Endodermal cell (in vitro differentiated cells): Measurements from ENCODE around the gene SDC1. TPM values are rescaled to one million over a fixed set of nuclear protein-coding genes. Genes with fewer than 3 reads are reported as not detected.

Source experiments
- DNase-seq: peaks from one replicate; pipeline ENCODE4 v3.0.0-alpha.2; 2017
- H3K27ac ChIP-seq: 2 replicates; pipeline ENCODE4 v1.5.1; 2013; ENCODE audit warnings: mild to moderate bottlenecking, low read depth, low read length, moderate library complexity
- H3K27me3 ChIP-seq: 2 replicates; pipeline ENCODE4 v1.6.1; 2013; ENCODE audit warnings: mild to moderate bottlenecking, low read length, moderate library complexity; ENCODE audit not compliant: insufficient read depth, control insufficient read depth, poor library complexity, severe bottlenecking
- H3K36me3 ChIP-seq: 2 replicates; pipeline ENCODE4 v1.7.0; 2013; ENCODE audit warnings: mild to moderate bottlenecking, low read length, moderate library complexity; ENCODE audit not compliant: control insufficient read depth, insufficient read depth
- H3K4me1 ChIP-seq: one replicate; pipeline ENCODE4 v1.7.0; 2013; ENCODE audit warnings: low read length; ENCODE audit not compliant: control insufficient read depth, insufficient read depth
- H3K4me3 ChIP-seq: 2 replicates; pipeline ENCODE4 v1.5.1; 2013; ENCODE audit warnings: mild to moderate bottlenecking, low read length, moderate library complexity
- H3K9ac ChIP-seq: 2 replicates; pipeline ENCODE4 v1.6.1; 2013; ENCODE audit warnings: mild to moderate bottlenecking, low read length, moderate library complexity; ENCODE audit not compliant: poor library complexity, severe bottlenecking; ENCODE audit errors: extremely low read depth
- H3K9me3 ChIP-seq: 2 replicates; pipeline ENCODE4 v1.6.1; 2013; ENCODE audit warnings: mild to moderate bottlenecking, low read length, moderate library complexity; ENCODE audit not compliant: control insufficient read depth
- H3K27ac Mint-ChIP-seq: 2 replicates; pipeline ENCODE4 v1.8.0; 2020; ENCODE audit warnings: mixed read lengths
- H3K27me3 Mint-ChIP-seq: 2 replicates; pipeline ENCODE4 v1.8.0; 2021; ENCODE audit warnings: mild to moderate bottlenecking, mixed read lengths; ENCODE audit not compliant: insufficient read depth
- H3K36me3 Mint-ChIP-seq: 2 replicates; pipeline ENCODE4 v1.8.0; 2020; ENCODE audit warnings: low read depth, mixed read lengths
- H3K4me1 Mint-ChIP-seq: 2 replicates; pipeline ENCODE4 v1.8.0; 2020; ENCODE audit warnings: mixed read lengths
- H3K4me3 Mint-ChIP-seq: 2 replicates; pipeline ENCODE4 v1.8.0; 2020; ENCODE audit warnings: mild to moderate bottlenecking, moderate library complexity, mixed read lengths
- H3K9me3 Mint-ChIP-seq: 2 replicates; pipeline ENCODE4 v1.8.0; 2020; ENCODE audit warnings: mild to moderate bottlenecking, mixed read lengths
- WGBS, 2 experiments: methylation state at CpG; one replicate each; pipeline versions ENCODE4 v1.1.5 to v1.1.7; 2013; ENCODE audit warnings: missing lambda C conversion rate in 2 of 2, mixed read lengths in 1 of 2; ENCODE audit not compliant: insufficient coverage in 1 of 2, insufficient read length in 1 of 2; 5-methylcytosine and 5-hydroxymethylcytosine counted together
- total RNA-seq, 2 donors: library from RNA; stranded (reverse); fragmentation: NEBNext Ultra II Directional in 1 of 2; extraction: Animal tissue kit (Norgen Biotek cat#: 25700) in 1 of 2; gene quantifications; 2 replicates in 1 of 2; 3 replicates in 1 of 2; pipeline ENCODE4 v1.2.1, GENCODE V29; 2021
- TF ChIP-seq, protein P1 (sequence below): fragments of 200-600 bp; sonication (generic); conservative IDR thresholded peaks from 2 replicates; pipeline ENCODE4 v1.5.0; 2021; ENCODE audit warnings: antibody characterized with exemption, mild to moderate bottlenecking

Gene SDC1
- total RNA-seq, 2 donors from 2014 or later = 12.7 to 19.2 TPM

- H3K36me3 Mint-ChIP-seq = no peaks in the 10 kb centered on the region
These were observed 15.4 kb downstream of the SDC1 start for GRCh38 chr2:20209373-20210109.

GRCh38 chr2:20208476-20208859, 16.5 kb downstream of the SDC1 start:
- Mint-ChIP-seq H3K27me3 (peaks cover 1% of the 10 kb centered on the region), H3K27ac (peak overlapping the region; percentile 72), H3K4me3 (no peak overlapping the region), H3K4me1 (peaks cover 40% of the 10 kb centered on the region), H3K9me3 (no peaks in the 10 kb centered on the region), H3K36me3 (peaks cover 2% of the 10 kb centered on the region)
- Histone ChIP-seq H3K9ac (peak overlapping the region; percentile 30), H3K27me3 (no peaks in the 10 kb centered on the region), H3K4me3 (no peak overlapping the region), H3K27ac (no peak overlapping the region), H3K36me3 (no peaks in the 10 kb centered on the region), H3K4me1 (peaks cover 31% of the 10 kb centered on the region), H3K9me3 (no peaks in the 10 kb centered on the region)
- TF ChIP-seq, protein P1, sequence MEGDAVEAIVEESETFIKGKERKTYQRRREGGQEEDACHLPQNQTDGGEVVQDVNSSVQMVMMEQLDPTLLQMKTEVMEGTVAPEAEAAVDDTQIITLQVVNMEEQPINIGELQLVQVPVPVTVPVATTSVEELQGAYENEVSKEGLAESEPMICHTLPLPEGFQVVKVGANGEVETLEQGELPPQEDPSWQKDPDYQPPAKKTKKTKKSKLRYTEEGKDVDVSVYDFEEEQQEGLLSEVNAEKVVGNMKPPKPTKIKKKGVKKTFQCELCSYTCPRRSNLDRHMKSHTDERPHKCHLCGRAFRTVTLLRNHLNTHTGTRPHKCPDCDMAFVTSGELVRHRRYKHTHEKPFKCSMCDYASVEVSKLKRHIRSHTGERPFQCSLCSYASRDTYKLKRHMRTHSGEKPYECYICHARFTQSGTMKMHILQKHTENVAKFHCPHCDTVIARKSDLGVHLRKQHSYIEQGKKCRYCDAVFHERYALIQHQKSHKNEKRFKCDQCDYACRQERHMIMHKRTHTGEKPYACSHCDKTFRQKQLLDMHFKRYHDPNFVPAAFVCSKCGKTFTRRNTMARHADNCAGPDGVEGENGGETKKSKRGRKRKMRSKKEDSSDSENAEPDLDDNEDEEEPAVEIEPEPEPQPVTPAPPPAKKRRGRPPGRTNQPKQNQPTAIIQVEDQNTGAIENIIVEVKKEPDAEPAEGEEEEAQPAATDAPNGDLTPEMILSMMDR = no peak
- WGBS, 2 experiments = 75 to 80% methylated on average over 3 to 5 of the region's 5 CpGs
- DNase-seq = no peak

More at GRCh38 chr2:20209373-20210109, 15.4 kb downstream of the SDC1 start:
- no peaks in the 10 kb centered on the region for H3K27me3 ChIP-seq
- no peak overlapping the region for H3K27ac ChIP-seq
- H3K27ac Mint-ChIP-seq = no peak overlapping the region
- H3K4me1 ChIP-seq = peaks cover 36% of the 10 kb centered on the region
- no peaks in the 10 kb centered on the region for H3K36me3 ChIP-seq
- no peak overlapping the region for H3K4me3 ChIP-seq
- TF ChIP-seq, protein P1 = no peak
- H3K9ac ChIP-seq = no peak overlapping the region
- peaks cover under 1% of the 10 kb centered on the region for H3K27me3 Mint-ChIP-seq
- H3K9me3 ChIP-seq = no peaks in the 10 kb centered on the region
- H3K4me3 Mint-ChIP-seq = no peak overlapping the region
- DNase-seq = peak; percentile 41
- WGBS, 2 experiments = 91 to 92% methylated on average over 20 to 21 of the region's 21 CpGs
- no peaks in the 10 kb centered on the region for H3K9me3 Mint-ChIP-seq
- H3K4me1 Mint-ChIP-seq = peaks cover 47% of the 10 kb centered on the region

- TF ChIP-seq, protein P1 = no peak
- Mint-ChIP-seq H3K4me3 (no peak overlapping the region), H3K9me3 (peaks cover 1% of the 10 kb centered on the region), H3K36me3 (peaks cover 16% of the 10 kb centered on the region), H3K27me3 (peaks cover 1% of the 10 kb centered on the region), H3K4me1 (peaks cover 38% of the 10 kb centered on the region), H3K27ac (no peak overlapping the region)
- 94 to 100% methylated on average over 4 to 5 of the region's 5 CpGs for WGBS, 2 experiments
- H3K9ac ChIP-seq = no peak overlapping the region
- H3K27ac ChIP-seq = no peak overlapping the region
- H3K27me3 ChIP-seq = no peaks in the 10 kb centered on the region
- no peak overlapping the region for H3K4me3 ChIP-seq
- peaks cover 25% of the 10 kb centered on the region for H3K4me1 ChIP-seq
- H3K9me3 ChIP-seq = no peaks in the 10 kb centered on the region
- peaks cover 4% of the 10 kb centered on the region for H3K36me3 ChIP-seq
- no peak for DNase-seq
These were observed 17.9 kb downstream of the SDC1 start for GRCh38 chr2:20207051-20207450.
